ENCODE measurements around the gene KLHDC10.
"Not testable (repeated sequence)": the region's sequence is repeated elsewhere in the genome, so short reads cannot be mapped to it uniquely, and the experiment has no call there.

The KLHDC10 gene

DNA sequence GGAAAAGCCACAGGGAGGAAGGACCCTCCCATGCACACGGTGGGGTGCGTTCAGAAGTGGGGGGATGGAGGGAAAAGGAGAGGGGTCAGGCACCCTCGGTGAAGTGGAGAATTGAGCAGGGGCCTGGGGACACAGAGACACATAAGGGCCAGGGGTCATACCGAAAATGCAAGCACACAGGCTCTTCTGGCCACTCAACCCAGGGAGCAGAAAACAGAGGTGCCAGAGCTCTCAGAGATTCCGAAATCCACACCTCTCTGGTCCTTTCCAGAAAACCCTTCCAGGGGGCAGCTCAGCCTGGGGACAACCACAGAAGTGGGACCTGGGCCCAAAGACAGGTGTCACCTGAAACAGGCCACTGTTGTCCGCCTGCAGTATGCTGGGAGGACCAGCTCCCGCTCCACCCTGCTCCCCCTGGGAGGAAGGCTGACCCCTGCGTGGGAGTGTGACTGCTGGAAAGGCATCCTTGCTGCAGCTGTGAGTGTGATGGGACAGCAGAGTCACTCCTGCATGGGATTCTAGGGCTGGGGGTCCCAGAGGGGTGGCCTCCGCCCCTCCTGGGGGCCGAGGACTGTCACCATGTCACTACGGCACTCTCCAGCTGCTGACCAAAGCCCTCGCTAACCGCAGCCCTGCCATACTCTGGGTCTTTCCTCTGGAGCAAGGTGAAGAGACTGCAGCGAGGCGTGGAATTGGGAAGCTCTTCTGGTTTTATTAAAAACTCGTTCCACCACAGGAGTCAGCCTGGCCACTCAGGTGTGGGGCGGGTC, 71.7 kb downstream of the KLHDC10 start:
- no peak for DNase-seq (ENCODE audit: low read depth)

DNA sequence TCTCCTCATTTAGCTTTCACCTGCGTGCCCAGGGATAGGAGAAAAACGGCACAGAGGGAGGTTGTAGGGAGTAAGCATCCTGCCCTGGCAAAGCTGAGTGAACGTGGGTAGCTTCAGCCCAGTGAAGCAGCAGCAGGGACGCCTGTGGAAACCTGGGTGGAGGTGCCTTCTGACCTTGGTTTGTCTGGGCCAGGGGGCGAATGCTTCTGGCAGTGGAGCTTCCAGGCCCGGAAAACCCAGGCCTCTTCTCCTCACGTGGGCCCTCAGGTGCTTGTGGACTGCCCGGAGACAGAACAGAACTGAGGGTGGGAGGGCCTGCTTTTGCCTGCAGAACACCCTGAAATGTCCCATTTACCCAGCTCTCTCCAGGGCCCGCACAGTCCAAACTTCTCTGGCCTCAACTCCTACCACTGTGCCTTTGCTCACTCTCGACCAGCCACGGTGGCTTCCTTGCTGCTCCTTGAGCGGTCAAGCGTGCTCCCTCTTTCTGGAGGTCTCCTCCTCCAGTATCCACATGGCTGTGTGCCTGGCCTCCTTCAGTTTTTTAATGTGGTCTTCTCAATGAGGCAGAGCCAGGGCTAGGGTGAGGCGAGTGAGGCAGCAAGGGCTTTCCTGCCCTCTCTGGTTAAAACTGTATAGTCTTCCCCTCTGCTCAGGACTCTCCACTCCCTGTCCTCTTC, 72.5 kb downstream of the KLHDC10 start:
- no peak for DNase-seq (ENCODE audit: low read depth)

DNA sequence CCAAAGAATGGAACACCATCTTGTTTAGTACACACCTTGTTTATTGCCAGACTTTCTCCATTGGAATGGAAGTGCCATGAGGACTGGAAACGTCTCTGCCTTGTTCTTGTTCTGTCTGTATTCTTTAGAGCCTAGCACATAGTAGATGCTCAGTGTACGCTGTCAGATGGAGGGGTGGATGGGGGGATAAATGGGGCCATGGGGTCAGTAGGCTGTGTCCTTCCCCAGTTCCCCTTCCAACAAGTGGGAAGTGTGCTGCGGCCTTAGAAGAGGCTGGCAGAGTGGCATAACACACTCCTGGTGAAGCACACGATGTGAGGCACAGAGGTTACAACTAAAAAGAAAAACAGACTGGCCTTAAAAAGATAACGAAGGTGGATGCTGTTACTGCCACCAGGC, 73.0 kb downstream of the KLHDC10 start:
- DNase-seq (ENCODE audit: low read depth), result no peak

DNA sequence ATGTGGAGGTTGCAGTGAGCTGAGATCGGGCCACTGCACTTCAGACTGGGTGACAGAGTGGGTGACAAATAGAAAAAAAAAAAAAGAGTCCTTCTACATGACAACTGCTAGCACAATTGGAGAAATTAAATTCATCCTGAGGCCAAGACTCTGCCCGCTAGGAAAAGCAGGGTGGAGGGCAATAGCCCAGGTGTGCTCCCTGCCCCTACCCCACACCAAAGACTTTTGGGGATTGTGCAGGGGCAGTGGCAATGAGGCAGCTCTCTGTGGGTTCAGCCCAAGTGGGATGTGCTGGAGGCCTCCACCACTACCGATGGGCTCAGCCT, 73.6 kb downstream of the KLHDC10 start:
- no peak for DNase-seq (ENCODE audit: low read depth)

DNA sequence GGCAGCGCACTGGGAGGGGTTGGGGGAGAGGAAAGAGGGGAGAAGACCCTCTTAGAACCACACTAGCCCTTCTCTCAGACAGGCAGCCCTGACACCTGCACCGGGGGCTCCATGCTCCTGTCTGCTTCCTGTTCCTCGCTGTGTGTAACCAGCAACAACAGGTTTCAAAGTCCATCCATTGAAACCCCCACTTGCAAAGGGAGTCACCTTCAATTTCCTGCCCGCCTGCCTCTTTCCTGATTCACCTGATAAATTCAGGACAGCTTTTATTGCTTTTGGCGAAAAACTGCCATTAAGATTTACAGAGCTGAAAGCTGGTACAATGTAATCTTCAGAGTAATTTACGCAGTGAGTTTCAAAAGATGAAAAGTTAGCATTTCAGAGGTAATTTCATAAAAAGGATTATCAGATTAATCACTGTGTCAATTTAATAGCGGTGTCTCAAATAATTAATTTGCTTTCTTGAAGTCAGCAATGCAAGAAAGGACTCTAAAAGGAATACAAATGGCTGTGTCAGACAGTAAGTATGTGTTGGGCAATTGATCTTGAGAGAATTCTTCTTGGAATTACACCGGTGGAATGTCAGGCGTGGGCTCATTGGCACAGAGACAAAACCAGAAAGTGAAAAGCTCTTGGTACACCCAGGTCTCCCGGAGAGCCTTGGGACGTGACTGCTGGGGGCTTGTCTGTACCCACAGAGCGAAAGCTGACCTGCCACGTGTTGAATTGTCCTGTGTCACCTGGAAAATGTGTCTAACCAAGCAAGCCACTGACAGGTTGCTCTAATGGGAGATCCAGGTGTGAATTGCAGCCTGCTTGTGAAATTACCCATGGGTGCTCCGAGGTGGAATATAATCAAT, 74.2 kb downstream of the KLHDC10 start:
- DNase-seq (ENCODE audit: low read depth), result no peak

DNA sequence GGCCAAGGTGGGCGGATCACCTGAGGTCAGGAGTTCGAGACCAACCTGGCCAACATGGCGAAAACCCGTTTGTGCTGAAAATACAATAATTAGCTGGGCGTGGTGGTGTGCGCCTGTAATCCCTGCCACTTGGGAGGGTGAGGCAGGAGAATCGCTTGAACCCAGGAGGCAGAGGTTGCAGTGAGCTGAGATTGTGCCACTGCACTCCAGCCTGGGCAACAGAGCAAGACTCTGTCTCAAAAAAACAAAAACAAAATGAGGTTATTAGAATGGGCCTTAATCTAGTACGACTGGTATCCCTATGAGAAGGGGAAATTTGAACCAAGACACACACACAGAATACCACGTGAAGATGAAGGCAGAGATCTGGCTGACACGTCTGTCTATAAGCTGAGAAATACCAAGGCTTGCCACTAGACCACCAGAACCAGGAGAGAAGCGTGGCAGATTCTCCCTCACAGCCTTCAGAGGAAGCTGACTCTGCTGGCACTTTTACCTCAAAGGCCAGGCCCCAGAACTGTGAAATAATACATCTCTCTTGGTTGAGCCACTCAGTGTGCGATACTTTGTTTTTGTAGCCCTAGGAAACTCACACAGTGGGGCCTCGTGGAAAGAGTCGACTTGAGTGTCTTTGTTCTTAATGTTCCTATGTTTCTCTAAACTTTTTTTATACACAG, 75.2 kb downstream of the KLHDC10 start:
- DNase-seq (ENCODE audit: low read depth), result no peak

DNA sequence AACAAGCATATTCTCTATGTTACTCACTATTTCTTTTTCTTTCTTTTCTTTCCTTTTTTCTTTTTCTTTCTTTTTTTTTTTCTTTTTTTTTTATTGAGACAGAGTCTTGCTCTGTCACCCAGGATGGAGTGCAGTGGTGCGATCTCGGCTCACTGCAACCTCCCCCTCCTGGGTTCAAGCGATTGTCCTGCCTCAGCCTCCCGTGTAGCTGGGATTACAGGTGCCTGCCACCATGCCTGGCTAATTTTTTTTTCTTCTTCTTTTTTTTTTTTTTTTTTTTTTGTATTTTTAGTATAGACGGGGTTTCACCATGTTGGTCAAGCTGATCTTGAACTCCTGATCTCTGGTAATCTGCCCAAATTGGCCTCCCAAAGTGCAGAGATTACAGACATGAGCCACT, 75.8 kb downstream of the KLHDC10 start:
- DNase-seq (ENCODE audit: low read depth), result not testable (repeated sequence)

DNA sequence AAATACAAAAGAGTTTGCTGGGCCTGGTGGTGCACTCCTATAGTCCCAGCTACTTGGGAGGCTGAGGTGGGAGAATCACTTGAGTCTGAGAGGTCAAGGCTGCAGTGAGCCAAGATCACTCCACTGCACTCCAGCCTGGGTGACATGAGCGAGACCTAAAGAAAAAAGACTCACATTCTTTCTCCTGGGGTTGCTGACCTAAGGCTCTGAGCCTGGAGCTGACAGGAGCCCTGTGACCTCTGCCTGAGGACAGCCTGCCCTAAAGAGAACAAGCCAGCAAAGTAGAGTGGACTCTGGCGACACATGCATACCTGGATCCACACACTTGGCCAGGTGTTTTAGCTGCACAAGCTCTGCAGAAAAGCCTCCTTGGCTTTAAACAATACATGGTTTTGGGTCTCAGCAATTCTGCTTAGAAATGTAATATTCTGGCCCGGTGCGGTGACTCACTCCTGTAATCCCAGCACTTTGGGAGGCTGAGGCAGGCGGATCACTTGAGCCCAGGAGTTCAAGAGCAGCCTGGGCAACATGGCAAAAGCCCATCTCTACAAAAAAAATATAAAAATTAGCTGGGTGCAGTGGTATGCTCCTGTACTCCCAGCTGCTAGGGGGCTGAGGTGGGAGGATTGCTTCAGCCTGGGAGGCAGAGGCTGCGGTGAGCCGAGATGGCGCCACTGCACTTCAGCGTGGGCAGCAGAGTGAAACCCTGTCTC, 76.5 kb downstream of the KLHDC10 start:
- no peak for DNase-seq (ENCODE audit: low read depth)

DNA sequence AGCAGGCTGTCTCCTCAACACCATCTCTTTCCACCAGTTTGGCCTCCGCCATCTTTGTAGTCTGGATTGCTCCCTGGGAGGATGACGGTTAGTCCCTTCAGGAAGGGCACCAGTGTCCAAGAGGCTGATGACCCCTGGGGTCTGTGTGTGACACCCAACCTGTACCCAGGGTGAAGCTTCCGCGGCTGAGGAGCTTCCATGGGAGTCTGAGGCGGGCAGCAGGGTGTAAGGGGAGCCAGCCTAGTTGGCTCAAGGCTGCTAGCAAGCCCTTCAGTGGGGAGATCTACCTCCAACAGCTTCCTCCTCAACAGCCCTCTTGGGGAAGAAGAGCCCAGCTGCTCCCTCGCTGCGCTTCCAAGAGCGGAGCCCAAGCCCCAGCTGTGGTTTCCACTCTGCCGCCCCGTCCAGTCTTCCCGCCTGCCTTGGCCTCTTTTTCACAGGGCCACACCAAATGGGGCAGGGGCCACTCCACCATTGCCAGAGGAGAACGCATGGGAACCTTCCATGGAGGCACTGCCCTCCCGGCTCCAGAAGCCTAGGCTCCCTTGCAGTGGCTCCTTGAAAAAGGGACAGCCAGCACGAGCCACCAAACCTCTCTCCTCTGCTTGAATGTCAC, 77.5 kb downstream of the KLHDC10 start:
- no peak for DNase-seq (ENCODE audit: low read depth)

DNA sequence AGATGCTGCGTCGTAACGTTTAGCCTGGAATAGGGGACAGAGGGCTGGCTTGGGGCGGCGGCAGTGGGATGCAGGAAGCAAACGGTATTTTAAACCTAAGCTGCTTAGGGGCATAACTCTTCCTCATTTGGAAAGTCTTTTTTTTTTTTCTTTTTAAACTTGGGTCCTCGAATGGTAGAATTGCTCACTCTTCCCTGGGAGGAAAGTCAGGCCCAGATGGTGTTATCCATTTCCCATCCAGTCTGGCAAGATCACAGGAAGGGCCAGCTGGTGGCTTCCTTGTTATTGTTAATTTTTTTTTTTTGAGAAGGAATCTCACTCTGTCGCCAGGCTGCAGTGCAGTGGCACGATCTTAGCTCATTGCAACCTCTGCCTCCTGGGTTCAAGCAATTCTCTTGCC, 78.2 kb downstream of the KLHDC10 start:
- no peak for DNase-seq (ENCODE audit: low read depth)

DNA sequence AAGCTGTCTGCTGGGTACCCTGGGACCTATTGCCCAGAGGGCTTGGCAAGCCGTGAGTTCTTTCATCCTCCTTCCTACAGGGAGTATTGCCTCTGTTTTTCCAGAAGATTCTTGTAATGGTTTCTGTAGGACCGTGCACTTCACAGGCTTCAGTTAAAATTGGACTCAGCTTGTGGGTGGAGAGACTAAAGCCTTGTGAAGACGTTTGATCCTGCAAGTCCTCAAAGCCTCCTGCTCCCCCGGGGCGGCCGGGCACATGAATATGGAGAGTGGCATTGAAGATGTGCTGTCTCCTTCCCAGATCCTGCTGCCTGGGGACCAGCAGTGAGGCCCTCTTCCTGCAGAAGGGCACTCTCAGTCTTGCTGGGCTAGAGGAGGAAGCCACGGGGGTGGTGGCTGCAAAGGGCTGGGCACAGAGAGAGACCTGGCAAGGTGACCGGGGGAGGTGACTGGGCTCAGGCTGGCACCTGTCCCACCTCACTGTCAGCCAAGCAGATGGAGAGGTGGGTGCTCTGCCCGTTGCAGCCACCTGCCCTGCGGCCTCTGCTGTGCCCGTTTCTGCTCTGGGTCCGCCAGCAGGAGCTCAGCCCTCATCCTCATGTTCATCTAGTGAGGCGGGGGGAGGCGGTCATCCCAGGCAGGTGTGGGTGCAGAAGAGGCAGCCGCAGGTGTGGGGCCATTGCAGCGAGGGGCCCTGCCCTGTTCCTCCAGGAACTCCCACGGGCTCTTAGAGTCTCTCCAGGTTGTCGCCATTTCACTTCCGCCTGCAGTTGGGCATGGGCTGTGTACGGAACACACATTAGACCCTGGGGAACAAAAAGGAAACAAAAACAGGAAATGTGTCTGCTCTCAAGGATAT, 79.2 kb downstream of the KLHDC10 start:
- no peak for DNase-seq (ENCODE audit: low read depth)

DNA sequence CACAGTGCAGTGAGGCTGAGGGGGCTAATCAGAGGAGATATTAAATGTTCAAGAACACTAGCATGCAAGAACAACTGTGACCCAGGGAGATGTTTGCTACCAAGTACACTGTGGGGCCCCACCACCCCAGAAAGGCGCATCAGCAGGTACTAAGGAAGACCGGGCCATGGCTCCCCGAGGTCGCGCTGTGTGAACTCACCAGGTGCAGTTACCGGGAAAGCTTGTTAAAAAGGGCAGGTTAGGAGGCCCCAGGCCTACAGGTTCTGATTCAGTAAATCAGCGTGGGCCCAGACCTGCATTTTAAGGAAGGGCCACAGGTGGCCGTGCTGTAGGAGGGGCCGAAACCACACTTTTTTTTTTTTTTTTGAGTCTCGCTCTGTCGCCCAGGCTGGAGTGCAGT, 80.3 kb downstream of the KLHDC10 start:
- no peak for DNase-seq (ENCODE audit: low read depth)

DNA sequence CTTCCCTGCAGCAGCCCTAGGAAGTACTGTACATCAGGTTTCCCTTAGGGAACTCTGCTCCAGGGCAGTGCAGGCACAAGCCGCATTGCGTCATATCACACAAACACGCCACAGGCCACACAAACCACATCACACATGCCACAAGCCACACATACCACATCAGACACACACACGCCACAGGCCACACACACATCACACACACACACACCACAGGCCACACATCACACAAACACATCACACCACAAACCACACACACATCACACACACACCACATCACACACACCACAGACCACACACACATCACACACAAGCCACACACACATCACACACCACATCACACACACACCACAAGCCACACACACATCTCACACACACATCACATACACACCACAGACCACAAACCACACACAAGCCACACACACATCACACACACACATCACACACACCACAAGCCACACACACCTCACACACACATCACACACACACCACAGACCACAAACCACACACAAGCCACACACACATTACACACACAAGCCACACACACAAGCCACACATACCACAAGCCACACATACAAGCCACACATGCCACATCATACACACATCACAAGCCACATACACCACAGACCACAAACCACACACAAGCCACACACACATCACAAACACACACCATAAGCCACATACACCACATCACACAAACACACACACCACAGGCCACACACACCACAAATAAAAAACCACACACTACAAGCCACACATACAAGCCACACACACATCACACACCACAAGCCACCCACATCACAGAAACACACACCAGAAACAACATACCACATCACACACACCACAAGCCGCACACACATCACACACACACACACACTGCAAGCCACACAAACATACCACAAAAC, 81.5 kb downstream of the KLHDC10 start:
- DNase-seq (ENCODE audit: low read depth), result no peak

DNA sequence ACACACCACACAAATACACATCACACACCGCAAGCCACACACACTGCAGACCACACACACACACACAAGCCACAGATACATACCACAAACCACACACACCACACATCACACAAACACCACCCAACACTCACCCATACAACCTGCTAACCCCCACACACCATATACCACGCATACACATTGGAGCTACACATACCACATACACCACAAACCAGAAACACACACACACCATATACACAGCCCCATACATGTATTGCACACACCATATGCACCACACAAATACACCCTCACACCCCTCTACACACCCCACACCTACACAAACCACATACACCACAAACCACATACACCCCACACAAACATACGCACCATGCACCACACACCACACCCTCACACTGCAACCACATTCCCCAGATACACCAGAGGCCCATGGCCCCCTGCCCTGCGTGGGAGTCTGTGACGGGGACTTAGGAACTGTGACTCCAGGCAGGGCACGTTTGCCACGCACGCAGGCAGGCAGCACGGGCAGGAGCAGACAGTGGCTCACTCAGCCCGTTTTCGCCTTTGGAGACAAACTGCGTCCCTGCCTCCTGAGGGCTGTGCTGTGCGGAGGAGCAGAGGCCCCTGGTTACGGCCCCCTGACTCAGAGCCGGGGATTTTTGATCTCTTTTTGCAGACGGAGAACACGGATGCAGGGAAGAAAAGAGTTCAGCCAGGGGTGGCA, 82.3 kb downstream of the KLHDC10 start:
- no peak for DNase-seq (ENCODE audit: low read depth)

DNA sequence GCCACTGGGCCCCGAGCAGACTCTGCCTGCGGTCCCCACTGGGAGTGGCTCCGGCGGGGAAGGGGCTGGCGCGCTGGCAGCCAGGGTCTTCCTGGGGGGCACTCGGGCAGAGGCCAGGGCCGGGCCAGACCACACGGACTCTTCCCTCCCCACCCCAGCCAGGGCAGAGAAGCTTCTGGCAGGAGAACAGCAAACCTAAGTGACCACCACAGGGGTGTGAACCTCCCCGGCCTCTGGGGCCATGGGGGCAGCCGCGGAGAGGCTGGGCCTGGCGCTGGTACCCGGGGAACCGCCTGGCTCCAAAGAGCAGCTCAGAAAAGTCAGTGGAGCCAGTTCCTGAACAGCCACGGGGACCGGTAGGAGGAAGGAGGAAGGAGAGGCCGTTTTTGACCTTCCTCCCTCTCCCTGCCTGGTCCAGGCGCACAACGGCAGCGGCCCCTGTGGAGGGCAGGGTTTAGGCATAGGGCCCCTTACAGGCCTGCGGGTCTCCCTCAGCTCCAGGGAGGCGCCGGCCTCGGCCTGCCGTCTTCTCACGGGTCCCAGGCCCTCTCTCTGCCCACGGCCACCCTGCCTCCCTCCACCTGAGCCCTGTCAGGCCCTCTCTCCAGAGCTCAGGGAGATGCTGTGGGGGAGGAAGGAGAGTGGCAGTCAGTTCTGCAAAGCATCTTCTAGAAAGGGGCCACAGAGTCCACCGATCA, 83.0 kb downstream of the KLHDC10 start:
- DNase-seq (ENCODE audit: low read depth), result no peak

DNA sequence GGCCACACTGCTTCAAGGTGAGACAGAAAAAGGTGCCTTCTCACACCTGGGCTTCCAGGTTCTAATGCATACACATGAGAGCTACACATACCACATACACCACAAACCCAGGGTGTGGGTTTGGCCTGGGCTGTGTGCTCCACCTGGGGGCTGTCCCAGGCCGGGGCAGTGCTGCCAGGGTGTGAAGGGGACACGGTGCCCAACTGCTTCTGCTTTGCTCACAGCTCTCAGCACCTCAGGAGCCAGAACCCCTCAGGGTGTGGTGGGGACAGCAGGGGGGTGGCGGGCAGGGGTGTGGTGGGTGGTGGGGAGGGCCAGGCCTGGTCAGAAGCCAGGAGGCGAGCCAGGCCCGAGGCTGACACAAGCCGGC, 83.8 kb downstream of the KLHDC10 start:
- no peak for DNase-seq (ENCODE audit: low read depth)

DNA sequence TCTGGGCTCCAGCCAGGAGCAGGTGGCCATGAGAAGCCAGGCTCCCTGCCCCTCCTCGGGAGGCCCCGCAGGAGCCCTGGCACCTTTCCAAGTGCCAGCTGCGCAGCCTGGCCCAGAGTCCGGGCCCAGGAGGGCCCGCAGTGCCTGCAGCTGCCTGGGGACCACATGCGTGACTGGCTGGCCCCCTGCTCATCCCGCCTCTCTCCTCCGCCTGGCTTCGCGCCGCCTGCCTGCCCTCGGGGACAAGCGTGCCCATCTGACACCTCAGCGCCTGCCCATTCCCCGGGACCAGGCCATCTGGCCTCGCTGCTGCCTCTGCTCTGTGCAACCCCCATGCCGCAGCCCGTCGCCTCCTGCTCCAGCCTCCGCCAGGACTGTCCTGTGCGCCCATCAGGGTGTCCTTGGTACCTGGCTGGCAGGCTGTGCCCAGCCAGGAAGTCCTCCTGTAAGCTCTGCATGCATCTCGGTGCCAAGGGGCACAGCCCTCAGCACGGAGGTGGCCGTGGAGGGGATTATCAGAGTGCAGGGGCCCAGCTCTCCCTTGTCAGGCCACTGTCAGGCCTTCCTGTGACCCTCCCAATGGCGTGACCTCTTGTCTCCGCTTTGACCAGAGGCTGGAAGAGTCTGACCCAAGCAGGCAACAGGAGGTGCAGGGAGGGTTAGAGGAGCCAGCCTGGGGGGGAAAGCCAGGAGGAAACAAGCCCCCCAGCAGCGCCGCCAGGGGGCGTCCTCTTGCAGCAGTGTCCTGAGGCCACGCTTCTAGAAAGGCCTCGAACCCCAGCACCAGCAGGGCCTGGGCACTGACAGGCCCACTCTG, 84.4 kb downstream of the KLHDC10 start:
- no peak for DNase-seq (ENCODE audit: low read depth)

Data from stimulated activated CD8-positive, alpha-beta memory T cell treated with anti-CD3 and anti-CD28 coated beads, Interleukin-12 subunit alpha, Interleukin-12 subunit beta, amount 100 ng/mL, for 4 hours (primary cell).